SU-DHL-6 (cell line): Measurements from ENCODE around the gene CXCR6.

Experiments
- H2AFZ ChIP-seq: fragments of 200-600 bp; sonication (generic); 2 replicates; pipeline ENCODE4 v1.6.1; 2014; ENCODE audit warnings: low read depth, mild to moderate bottlenecking, moderate library complexity, mixed read lengths, antibody characterized with exemption, low read length; ENCODE audit not compliant: severe bottlenecking
- H3F3A ChIP-seq: fragments of 200-600 bp; shearing (Covaris generic); 2 replicates; pipeline ENCODE4 v1.6.0; 2016; ENCODE audit warnings: antibody characterized with exemption, mild to moderate bottlenecking; ENCODE audit not compliant: insufficient read depth
- H3K27ac ChIP-seq: fragments of 200-600 bp; sonication (generic); 2 replicates; pipeline ENCODE4 v1.5.1; 2016; ENCODE audit warnings: low read depth, mild to moderate bottlenecking, low read length, moderate library complexity, mixed read lengths
- H3K27me3 ChIP-seq: fragments of 200-600 bp; sonication (generic), shearing (Covaris generic); 2 replicates; pipeline ENCODE4 v1.6.0; 2014; ENCODE audit warnings: mild to moderate bottlenecking, low read length
- H3K36me3 ChIP-seq: fragments of 200-600 bp; sonication (generic); 2 replicates; pipeline ENCODE4 v1.6.1; 2014; ENCODE audit warnings: mild to moderate bottlenecking, low read length, mixed read lengths
- H3K4me2 ChIP-seq: fragments of 300-600, 200-600 bp; shearing (Covaris generic), sonication (generic); 2 replicates; pipeline ENCODE4 v1.6.0; 2014; ENCODE audit warnings: low read length, low read depth, mild to moderate bottlenecking; ENCODE audit not compliant: poor library complexity, severe bottlenecking
- H3K4me3 ChIP-seq: fragments of 200-600 bp; sonication (generic); 2 replicates; pipeline ENCODE4 v1.5.1; 2014; ENCODE audit warnings: antibody characterized with exemption, low read length, mild to moderate bottlenecking, mixed read lengths; ENCODE audit not compliant: insufficient read depth, poor library complexity, severe bottlenecking
- H3K79me2 ChIP-seq: fragments of 200-600 bp; sonication (generic); 2 replicates; pipeline ENCODE4 v1.6.1; 2014; ENCODE audit warnings: mild to moderate bottlenecking, low read length, moderate library complexity; ENCODE audit not compliant: insufficient read depth
- H3K9ac ChIP-seq: fragments of 200-600 bp; sonication (generic); 2 replicates; pipeline ENCODE4 v1.7.0; 2014; ENCODE audit warnings: mild to moderate bottlenecking, low read length
- H3K9me2 ChIP-seq: fragments of 200-600 bp; sonication (generic); replicated peaks from 2 replicates; pipeline ENCODE4 v1.6.1; 2014; ENCODE audit warnings: low read length; ENCODE audit not compliant: insufficient read depth
- H3K9me3 ChIP-seq: fragments of 200-600 bp; sonication (generic); 2 replicates; pipeline ENCODE4 v1.6.1; 2014; ENCODE audit warnings: low read length, mixed read lengths; ENCODE audit not compliant: insufficient read depth
- H4K20me1 ChIP-seq: fragments of 200-600 bp; sonication (generic); 2 replicates; pipeline ENCODE4 v1.6.1; 2014; ENCODE audit warnings: low read depth, mild to moderate bottlenecking, antibody characterized with exemption, low read length, moderate library complexity, mixed read lengths
- CTCF ChIP-seq: fragments of 200-600 bp; sonication (generic); IDR thresholded peaks from one replicate; pipeline ENCODE4 v1.5.1; 2017; ENCODE audit warnings: antibody characterized with exemption, mild to moderate bottlenecking, low read length, moderate library complexity; ENCODE audit not compliant: insufficient read depth, poor library complexity, severe bottlenecking
- EZH2phosphoT487 ChIP-seq: fragments of 200-600 bp; sonication (generic), shearing (Covaris generic); conservative IDR thresholded peaks from 2 replicates; pipeline ENCODE4 v1.6.1; 2018; ENCODE audit warnings: mild to moderate bottlenecking, antibody characterized with exemption, low read length, moderate library complexity, mixed read lengths

The CXCR6 gene

GRCh38 chr3:45922039-45922326 is 21.3 kb upstream of the CXCR6 start:
- Histone ChIP-seq H2AFZ (no peak overlapping the region), H3K9ac (no peak overlapping the region), H3K4me3 (no peak overlapping the region), H3K27me3 (no peaks in the 10 kb centered on the region), H3K9me3 (no peaks in the 10 kb centered on the region), H4K20me1 (no peaks in the 10 kb centered on the region), H3F3A (no peaks in the 10 kb centered on the region), H3K4me2 (no peak overlapping the region), H3K36me3 (no peaks in the 10 kb centered on the region), H3K79me2 (no peaks in the 10 kb centered on the region), H3K27ac (no peak overlapping the region), H3K9me2 (no peaks in the 10 kb centered on the region)
- TF ChIP-seq CTCF: no peak
- TF ChIP-seq EZH2phosphoT487: no peak

- Histone ChIP-seq H3K4me3 (no peak overlapping the region), H3K9me2 (no peaks in the 10 kb centered on the region), H3K27ac (no peak overlapping the region), H3K27me3 (no peaks in the 10 kb centered on the region), H3K9ac (no peak overlapping the region), H2AFZ (no peak overlapping the region), H3K9me3 (no peaks in the 10 kb centered on the region), H3K4me2 (no peak overlapping the region), H3K79me2 (no peaks in the 10 kb centered on the region), H4K20me1 (no peaks in the 10 kb centered on the region), H3F3A (no peaks in the 10 kb centered on the region), H3K36me3 (no peaks in the 10 kb centered on the region)
- TF ChIP-seq CTCF (no peak), EZH2phosphoT487 (no peak)
Measured at GRCh38 chr3:45922950-45923590, 20.2 kb upstream of the CXCR6 start.

- Histone ChIP-seq H2AFZ (no peak overlapping the region), H3K79me2 (no peaks in the 10 kb centered on the region), H3F3A (no peaks in the 10 kb centered on the region), H4K20me1 (no peaks in the 10 kb centered on the region), H3K4me3 (no peak overlapping the region), H3K4me2 (no peak overlapping the region), H3K27me3 (no peaks in the 10 kb centered on the region), H3K36me3 (no peaks in the 10 kb centered on the region), H3K27ac (no peak overlapping the region), H3K9ac (no peak overlapping the region), H3K9me2 (no peaks in the 10 kb centered on the region), H3K9me3 (no peaks in the 10 kb centered on the region)
- TF ChIP-seq CTCF (no peak), EZH2phosphoT487 (no peak)
Measured at GRCh38 chr3:45923755-45924154, 19.5 kb upstream of the CXCR6 start.
